Activated naive CD4-positive, alpha-beta T cell treated with anti-CD3 and anti-CD28 coated beads, Interleukin-2, amount 50 U/mL, for 24 hours (primary cell): ENCODE measurements around the gene STX1B.
A peak's percentile ranks its signal among the peaks of the same experiment; 100 is the strongest.

ENCODE experiments used
- H3K27ac Mint-ChIP-seq: one replicate; pipeline ENCODE4 v1.8.0; 2021; ENCODE audit warnings: mild to moderate bottlenecking, mixed read lengths
- H3K27me3 Mint-ChIP-seq: one replicate; pipeline ENCODE4 v1.8.0; 2021; ENCODE audit warnings: mixed read lengths
- H3K36me3 Mint-ChIP-seq: one replicate; pipeline ENCODE4 v1.8.0; 2021; ENCODE audit warnings: mixed read lengths
- H3K4me1 Mint-ChIP-seq: one replicate; pipeline ENCODE4 v1.8.0; 2021; ENCODE audit warnings: mixed read lengths
- H3K4me3 Mint-ChIP-seq: one replicate; pipeline ENCODE4 v1.8.0; 2021; ENCODE audit warnings: mild to moderate bottlenecking, mixed read lengths
- H3K9me3 Mint-ChIP-seq: one replicate; pipeline ENCODE4 v1.8.0; 2021; ENCODE audit warnings: mixed read lengths

Gene STX1B

DNA sequence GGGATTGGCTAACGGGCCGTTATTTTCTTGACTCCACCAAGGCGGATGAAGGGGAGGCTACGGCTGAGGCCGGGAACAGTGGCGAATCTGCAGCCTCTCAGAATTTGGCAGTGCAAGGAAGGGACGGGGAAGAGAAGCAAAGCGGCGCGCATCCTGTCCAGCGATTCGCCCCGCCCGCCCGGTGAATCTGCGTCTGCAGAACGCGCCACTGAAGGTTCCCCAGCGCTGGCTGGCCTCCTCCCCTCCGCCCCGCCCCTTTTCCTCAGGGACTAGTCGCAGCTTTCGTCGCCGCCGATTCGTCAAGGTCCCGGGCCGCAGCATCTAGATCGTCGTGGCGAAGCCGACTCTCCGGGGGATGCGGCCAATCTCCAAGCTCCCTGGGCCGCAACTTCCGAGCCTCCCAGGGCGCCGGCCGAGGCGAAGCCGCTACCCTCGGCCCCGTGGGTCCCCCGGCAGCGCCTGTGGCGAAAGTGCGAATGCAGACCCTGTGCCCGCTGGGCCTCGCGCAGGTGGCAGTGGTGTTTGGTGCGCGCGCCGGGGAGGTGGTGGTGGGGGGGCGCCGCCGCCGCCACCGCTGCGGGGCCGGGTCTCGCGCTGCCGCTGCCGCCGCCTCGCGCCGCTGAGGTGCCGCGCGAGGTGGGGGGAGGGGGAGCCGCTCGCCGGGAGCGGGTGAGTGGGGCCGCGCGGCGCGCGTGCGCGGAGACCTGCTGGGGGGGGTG is 52.8 kb downstream of the STX1B start, which contains the start of gene SETD1A:
SETD1A (plus strand) TSS at position 299 of the 719 bp plus-strand sequence. CDS start 978 bp downstream, outside the sequence.
- no peaks in the 10 kb centered on the region for H3K9me3 Mint-ChIP-seq
- H3K4me3 Mint-ChIP-seq: peak within 1 kb of the TSS; percentile 97
- H3K4me1 Mint-ChIP-seq: peaks cover 36% of the 10 kb centered on the region
- H3K36me3 Mint-ChIP-seq: peaks cover 12% of the 10 kb centered on the region
- no peaks in the 10 kb centered on the region for H3K27me3 Mint-ChIP-seq
- H3K27ac Mint-ChIP-seq: peak within 1 kb of the TSS; percentile 97

GRCh38 chr16:30956601-30957455 is 53.6 kb downstream of the STX1B start:
- Mint-ChIP-seq H3K36me3 (peaks cover 10% of the 10 kb centered on the region), H3K9me3 (no peaks in the 10 kb centered on the region), H3K4me3 (peak overlapping the region; percentile 95), H3K4me1 (peaks cover 33% of the 10 kb centered on the region), H3K27ac (peak overlapping the region; percentile 97), H3K27me3 (no peaks in the 10 kb centered on the region)

DNA sequence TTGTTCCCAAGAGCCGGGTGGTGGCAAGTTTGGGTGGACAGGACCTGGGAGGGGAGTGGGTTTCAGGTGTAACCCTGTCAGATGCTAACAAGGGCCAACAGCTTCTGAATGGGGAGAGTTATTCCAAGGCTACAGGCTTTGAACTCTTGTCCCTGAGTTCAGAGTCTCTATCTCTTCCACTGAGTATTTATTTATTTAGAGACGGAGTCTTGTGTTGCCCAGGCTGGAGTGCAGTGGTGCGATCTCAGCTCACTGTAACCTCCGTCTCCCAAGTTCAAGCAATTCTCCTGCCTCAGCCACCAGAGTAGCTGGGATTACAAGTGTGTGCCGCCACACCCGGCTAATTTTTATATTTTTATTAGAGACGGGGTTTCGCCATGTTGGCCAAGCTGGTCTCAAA is 55.4 kb downstream of the STX1B start:
- Mint-ChIP-seq H3K4me3 (no peak overlapping the region), H3K9me3 (no peaks in the 10 kb centered on the region), H3K4me1 (peaks cover 33% of the 10 kb centered on the region), H3K36me3 (peaks cover 5% of the 10 kb centered on the region), H3K27me3 (no peaks in the 10 kb centered on the region), H3K27ac (peak overlapping the region; percentile 55)

GRCh38 chr16:30953511-30954124 is 56.8 kb downstream of the STX1B start:
- H3K36me3 Mint-ChIP-seq: no peaks in the 10 kb centered on the region
- H3K27me3 Mint-ChIP-seq: no peaks in the 10 kb centered on the region
- no peaks in the 10 kb centered on the region for H3K9me3 Mint-ChIP-seq
- peaks cover 25% of the 10 kb centered on the region for H3K4me1 Mint-ChIP-seq
- peak overlapping the region; percentile 3 for H3K4me3 Mint-ChIP-seq
- H3K27ac Mint-ChIP-seq: no peak overlapping the region

GRCh38 chr16:30953111-30953510 is 57.3 kb downstream of the STX1B start:
- H3K4me1 Mint-ChIP-seq: peaks cover 22% of the 10 kb centered on the region
- no peaks in the 10 kb centered on the region for H3K9me3 Mint-ChIP-seq
- H3K27me3 Mint-ChIP-seq: no peaks in the 10 kb centered on the region
- H3K27ac Mint-ChIP-seq: no peak overlapping the region
- H3K4me3 Mint-ChIP-seq: no peak overlapping the region
- no peaks in the 10 kb centered on the region for H3K36me3 Mint-ChIP-seq

- Mint-ChIP-seq H3K27ac (no peak overlapping the region), H3K9me3 (no peaks in the 10 kb centered on the region), H3K4me1 (peaks cover 22% of the 10 kb centered on the region), H3K36me3 (no peaks in the 10 kb centered on the region), H3K4me3 (no peak overlapping the region), H3K27me3 (no peaks in the 10 kb centered on the region)
These were observed 58.7 kb downstream of the STX1B start for GRCh38 chr16:30951750-30952149.

DNA sequence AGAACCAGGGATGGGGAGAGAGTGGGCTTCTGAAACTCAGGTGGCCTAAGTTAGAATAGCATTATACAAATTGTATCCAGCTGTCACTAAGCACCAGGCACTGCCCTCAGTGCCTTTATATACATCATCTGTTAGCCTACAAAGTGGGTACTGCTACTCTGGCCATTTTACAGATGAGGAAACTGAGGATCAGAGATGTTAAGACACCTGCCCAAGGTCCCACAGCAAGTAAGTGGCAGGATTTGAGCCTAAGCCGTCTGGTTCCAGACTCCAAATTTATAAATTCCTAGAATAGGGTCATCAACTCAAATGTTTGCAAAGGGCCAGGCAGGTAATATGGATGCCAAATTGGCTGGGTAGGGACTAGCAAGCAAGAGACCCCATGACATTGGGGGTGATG is 59.2 kb downstream of the STX1B start:
- H3K4me3 Mint-ChIP-seq: no peak overlapping the region
- H3K9me3 Mint-ChIP-seq: no peaks in the 10 kb centered on the region
- H3K27me3 Mint-ChIP-seq: no peaks in the 10 kb centered on the region
- H3K4me1 Mint-ChIP-seq: peaks cover 23% of the 10 kb centered on the region
- no peaks in the 10 kb centered on the region for H3K36me3 Mint-ChIP-seq
- no peak overlapping the region for H3K27ac Mint-ChIP-seq

- H3K4me3 Mint-ChIP-seq: peak overlapping the region; percentile 82
- peaks cover 2% of the 10 kb centered on the region for H3K36me3 Mint-ChIP-seq
These were observed 59.8 kb downstream of the STX1B start for GRCh38 chr16:30950516-30951065.

DNA sequence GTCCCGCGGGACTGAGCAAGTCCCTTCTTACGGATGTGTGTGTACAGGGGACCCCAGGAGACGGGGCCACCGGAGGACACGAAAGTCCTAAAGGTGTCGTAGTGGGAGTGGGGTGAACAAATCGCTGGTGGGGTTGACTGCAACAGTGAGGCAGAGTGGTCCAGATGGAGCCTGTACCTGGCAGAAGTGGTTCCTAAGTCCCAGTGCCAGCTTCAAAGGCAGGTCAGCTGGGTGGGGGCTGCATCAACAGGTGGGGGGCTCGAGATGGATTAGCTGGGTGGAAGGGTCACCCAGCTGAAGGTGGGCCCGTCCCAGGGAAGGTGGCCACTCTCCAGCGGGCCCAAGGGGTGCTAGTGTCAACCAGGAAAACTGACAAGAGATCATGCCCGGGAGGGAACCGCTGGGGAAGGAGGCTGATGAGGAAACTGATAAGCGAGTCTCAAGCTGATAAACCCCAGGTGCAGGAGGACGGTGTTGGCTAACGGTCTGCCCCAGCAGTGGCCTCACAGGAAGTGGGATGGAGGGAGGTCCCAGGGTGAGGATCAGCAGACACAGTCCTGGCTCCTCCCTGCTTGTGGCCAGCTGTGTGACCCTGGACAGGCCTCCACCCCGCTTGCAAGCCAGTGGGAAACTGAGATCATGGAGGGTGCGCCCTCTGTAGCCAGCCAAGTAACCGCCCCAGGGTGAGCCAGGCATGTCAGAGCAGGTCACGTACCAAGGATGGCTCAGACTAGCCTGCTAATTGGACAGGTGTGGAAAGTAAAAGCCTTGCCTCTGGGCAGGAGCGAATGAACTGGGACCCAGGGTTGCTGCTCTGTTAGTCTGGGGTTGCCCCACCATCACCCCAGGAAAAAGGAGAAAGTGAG is 60.6 kb downstream of the STX1B start:
- Mint-ChIP-seq H3K27ac (no peak overlapping the region), H3K4me3 (peak overlapping the region; percentile 82), H3K4me1 (peaks cover 20% of the 10 kb centered on the region), H3K9me3 (no peaks in the 10 kb centered on the region), H3K27me3 (no peaks in the 10 kb centered on the region), H3K36me3 (peaks cover 2% of the 10 kb centered on the region)

More at GRCh38 chr16:30950516-30951065, 59.8 kb downstream of the STX1B start:
- H3K9me3 Mint-ChIP-seq: no peaks in the 10 kb centered on the region
- H3K4me1 Mint-ChIP-seq: peaks cover 20% of the 10 kb centered on the region
- no peaks in the 10 kb centered on the region for H3K27me3 Mint-ChIP-seq
- H3K27ac Mint-ChIP-seq: no peak overlapping the region

DNA sequence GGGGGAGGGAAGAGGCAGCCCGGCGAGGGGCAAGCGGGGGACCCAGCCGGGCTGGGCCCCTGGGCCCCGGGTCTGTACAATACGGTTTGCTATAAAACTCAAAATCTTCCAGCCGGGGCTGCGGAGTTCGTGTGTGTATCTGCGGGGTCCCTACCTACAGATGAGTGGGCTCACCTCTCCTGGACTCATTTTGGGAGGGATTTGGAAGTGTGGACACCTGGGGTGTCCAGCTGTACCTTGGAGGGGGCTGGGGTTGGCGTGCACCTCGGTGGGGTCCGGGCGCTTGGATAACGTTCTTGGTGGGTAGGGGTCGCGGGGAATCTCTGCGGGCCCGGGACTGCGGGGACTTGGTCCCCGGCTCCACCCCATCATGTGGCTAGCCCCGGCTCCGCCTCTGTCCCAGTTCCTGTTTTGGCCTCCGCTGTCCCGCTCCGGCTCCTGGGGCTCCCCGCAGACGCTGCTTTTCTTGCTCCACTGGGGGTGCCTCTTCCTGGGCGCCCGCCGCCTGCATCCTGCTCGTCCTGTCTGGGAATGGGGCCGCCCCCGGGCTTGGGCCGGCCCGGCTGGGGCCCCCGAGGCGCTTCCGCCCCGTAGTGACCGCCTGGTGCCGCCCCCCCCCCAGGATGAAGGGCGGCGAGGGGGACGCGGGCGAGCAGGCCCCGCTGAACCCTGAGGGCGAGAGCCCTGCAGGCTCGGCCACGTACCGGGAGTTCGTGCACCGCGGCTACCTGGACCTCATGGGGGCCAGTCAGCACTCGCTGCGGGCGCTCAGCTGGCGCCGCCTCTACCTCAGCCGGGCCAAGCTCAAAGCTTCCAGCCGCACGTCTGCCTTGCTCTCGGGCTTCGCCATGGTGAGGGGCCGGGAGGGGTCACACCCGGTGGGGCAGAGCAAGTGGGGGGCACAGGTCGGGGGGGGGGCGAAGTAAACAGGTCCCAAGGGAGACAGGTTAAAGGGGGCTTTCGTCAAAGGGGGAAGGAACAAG is 61.5 kb downstream of the STX1B start, which contains the start of gene ORAI3:
ORAI3 (plus strand) TSS at position 402 of the 983 bp plus-strand sequence; CDS start at position 624, 222 bp downstream.
- Mint-ChIP-seq H3K36me3 (peaks cover 7% of the 10 kb centered on the region), H3K4me3 (peak within 1 kb of the TSS; percentile 82), H3K9me3 (no peaks in the 10 kb centered on the region), H3K4me1 (peaks cover 20% of the 10 kb centered on the region), H3K27me3 (no peaks in the 10 kb centered on the region), H3K27ac (no peak within 1 kb of the TSS)

GRCh38 chr16:30947859-30948666 is 62.4 kb downstream of the STX1B start:
- Mint-ChIP-seq H3K4me3 (peak overlapping the region; percentile 7), H3K27ac (no peak overlapping the region)

GRCh38 chr16:30947541-30947858 is 62.9 kb downstream of the STX1B start:
- peaks cover 20% of the 10 kb centered on the region for H3K4me1 Mint-ChIP-seq
- H3K36me3 Mint-ChIP-seq: peaks cover 9% of the 10 kb centered on the region
- H3K27ac Mint-ChIP-seq: no peak overlapping the region
- no peak overlapping the region for H3K4me3 Mint-ChIP-seq
- no peaks in the 10 kb centered on the region for H3K27me3 Mint-ChIP-seq
- H3K9me3 Mint-ChIP-seq: no peaks in the 10 kb centered on the region

More at GRCh38 chr16:30947859-30948666, 62.4 kb downstream of the STX1B start:
- Mint-ChIP-seq H3K9me3 (no peaks in the 10 kb centered on the region), H3K27me3 (no peaks in the 10 kb centered on the region), H3K4me1 (peaks cover 15% of the 10 kb centered on the region), H3K36me3 (peaks cover 9% of the 10 kb centered on the region)
